IMR-90 (cell line): Measurements from ENCODE around the gene INA.
A peak's percentile ranks its signal among the peaks of the same experiment; 100 is the strongest.

Experiments
- BHLHE40 ChIP-seq: fragments of 150-350 bp; IDR thresholded peaks from 2 replicates; pipeline ENCODE4 v1.6.1; 2016; ENCODE audit warnings: mild to moderate bottlenecking, low read depth, low read length
- CEBPB ChIP-seq: IDR thresholded peaks from 2 replicates; pipeline ENCODE4 v1.6.1; 2012; ENCODE audit warnings: low read depth, low read length, improper control_type of control experiment
- CTCF ChIP-seq: conservative IDR thresholded peaks from 2 replicates; pipeline ENCODE4 v1.5.1; 2012; ENCODE audit warnings: mild to moderate bottlenecking, low read depth, low read length, improper control_type of control experiment
- MAZ ChIP-seq: IDR thresholded peaks from 2 replicates; pipeline ENCODE4 v1.6.1; 2012; ENCODE audit warnings: low read depth, mild to moderate bottlenecking, low read length, improper control_type of control experiment, moderate library complexity, borderline replicate concordance
- MXI1 ChIP-seq: IDR thresholded peaks from 2 replicates; pipeline ENCODE4 v1.6.1; 2012; ENCODE audit warnings: low read depth, mild to moderate bottlenecking, low read length, moderate library complexity, borderline replicate concordance
- POLR2A ChIP-seq: IDR thresholded peaks from 2 replicates; pipeline ENCODE4 v1.6.1; 2012; ENCODE audit warnings: mild to moderate bottlenecking, low read depth, low read length
- RCOR1 ChIP-seq: IDR thresholded peaks from 2 replicates; pipeline ENCODE4 v1.6.1; 2012; ENCODE audit warnings: mild to moderate bottlenecking, low read length, improper control_type of control experiment; ENCODE audit not compliant: insufficient replicate concordance
- SMC3 ChIP-seq: fragments of 150-350 bp; IDR thresholded peaks from 2 replicates; pipeline ENCODE4 v1.6.1; 2016; ENCODE audit warnings: low read depth, mild to moderate bottlenecking, antibody characterized with exemption, low read length, moderate library complexity
- USF2 ChIP-seq: fragments of 150-350 bp; IDR thresholded peaks from 2 replicates; pipeline ENCODE4 v1.6.1; 2017; ENCODE audit warnings: mild to moderate bottlenecking, antibody characterized with exemption, low read length, low read depth

- TF ChIP-seq CTCF: no peak
- TF ChIP-seq MXI1: no peak
- no peak for TF ChIP-seq MAZ
- no peak for TF ChIP-seq POLR2A
- TF ChIP-seq SMC3: no peak
- TF ChIP-seq RCOR1: no peak
- no peak for TF ChIP-seq USF2
- TF ChIP-seq BHLHE40: no peak
- TF ChIP-seq CEBPB: peak; percentile 66
These were observed 44.0 kb upstream of the INA start for GRCh38 chr10:103232772-103233488.
